Measurements from ENCODE around the gene APCS.

The APCS gene, protein sequence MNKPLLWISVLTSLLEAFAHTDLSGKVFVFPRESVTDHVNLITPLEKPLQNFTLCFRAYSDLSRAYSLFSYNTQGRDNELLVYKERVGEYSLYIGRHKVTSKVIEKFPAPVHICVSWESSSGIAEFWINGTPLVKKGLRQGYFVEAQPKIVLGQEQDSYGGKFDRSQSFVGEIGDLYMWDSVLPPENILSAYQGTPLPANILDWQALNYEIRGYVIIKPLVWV

DNA sequence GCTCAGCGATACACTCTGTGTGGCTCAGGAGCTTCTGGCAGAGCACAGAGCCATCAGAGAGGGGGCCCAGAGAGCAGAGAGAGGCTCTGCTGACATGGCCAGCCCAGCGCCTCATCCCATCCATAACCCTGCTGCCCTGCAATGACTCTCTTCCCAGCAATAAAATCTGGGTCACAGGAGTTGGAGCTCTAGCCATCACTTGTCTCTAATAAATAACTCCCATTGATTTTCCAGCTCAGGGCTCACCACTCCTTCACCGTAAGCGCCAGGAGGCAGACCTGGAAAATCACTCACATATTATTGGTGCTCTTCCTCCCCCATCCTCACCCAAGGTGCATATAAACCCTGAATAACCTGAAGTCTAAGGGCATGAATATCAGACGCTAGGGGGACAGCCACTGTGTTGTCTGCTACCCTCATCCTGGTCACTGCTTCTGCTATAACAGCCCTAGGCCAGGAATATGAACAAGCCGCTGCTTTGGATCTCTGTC is at the start of gene APCS:
Gene APCS (plus strand): TSS at position 366 of the 491 bp plus-strand sequence. CDS start 96 bp downstream, at position 462.
- DNase-seq, result no peak

- no peak for DNase-seq
These were observed 39.5 kb upstream of the APCS start for GRCh38 chr1:159548126-159548525.

GRCh38 chr1:159554261-159554660 is 33.4 kb upstream of the APCS start:
- DNase-seq, result no peak

DNA sequence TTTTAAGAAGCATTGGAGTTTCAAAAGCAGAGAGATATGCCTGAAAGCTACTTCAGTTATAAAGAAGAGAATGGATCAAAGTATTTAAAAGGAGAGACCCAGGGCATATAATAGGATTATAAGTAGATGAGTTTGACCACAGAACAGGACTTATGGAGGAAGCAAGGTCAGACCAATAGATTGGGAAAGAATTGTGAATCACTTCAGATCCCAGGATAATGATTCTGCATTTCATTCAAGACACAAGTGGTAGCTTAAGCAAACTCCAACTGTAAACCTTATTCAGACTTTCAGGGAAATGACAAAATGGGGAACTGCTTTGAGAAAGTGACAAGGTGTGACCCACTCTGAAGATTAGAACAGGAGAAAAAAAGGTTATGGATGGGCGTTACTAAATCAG is 32.9 kb upstream of the APCS start:
- DNase-seq, result no peak

DNA sequence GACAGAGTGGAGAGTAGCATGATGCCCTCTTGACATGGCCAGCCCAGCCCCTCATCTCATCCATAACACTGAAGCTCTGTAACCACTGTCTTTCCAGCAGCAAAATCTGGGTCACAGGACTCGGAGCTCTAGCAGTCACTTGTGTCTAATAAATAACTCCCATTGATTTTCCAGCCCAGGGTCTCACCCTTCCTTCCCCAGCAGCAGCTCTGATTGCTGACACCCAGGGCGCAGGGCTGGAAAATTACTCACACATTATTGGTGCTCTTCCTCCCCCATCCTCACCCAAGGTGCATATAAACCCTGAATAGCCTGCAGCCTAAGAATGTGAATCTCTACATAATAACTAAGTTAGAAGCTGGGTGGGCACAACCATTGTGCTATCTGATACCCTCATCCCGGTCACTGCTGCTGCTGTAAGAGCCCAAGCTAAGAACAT is 30.7 kb upstream of the APCS start:
- no peak for DNase-seq

- no peak for DNase-seq
These were observed 27.0 kb upstream of the APCS start for GRCh38 chr1:159560599-159560998.

- DNase-seq, result no peak
These were observed 26.1 kb upstream of the APCS start for GRCh38 chr1:159561497-159561896.

- DNase-seq, result no peak
These were observed 24.9 kb upstream of the APCS start for GRCh38 chr1:159562680-159563079.

- no peak for DNase-seq
These were observed 10.2 kb upstream of the APCS start for GRCh38 chr1:159577446-159577845.

GRCh38 chr1:159580340-159580739 is 7.3 kb upstream of the APCS start:
- DNase-seq, result no peak

DNA sequence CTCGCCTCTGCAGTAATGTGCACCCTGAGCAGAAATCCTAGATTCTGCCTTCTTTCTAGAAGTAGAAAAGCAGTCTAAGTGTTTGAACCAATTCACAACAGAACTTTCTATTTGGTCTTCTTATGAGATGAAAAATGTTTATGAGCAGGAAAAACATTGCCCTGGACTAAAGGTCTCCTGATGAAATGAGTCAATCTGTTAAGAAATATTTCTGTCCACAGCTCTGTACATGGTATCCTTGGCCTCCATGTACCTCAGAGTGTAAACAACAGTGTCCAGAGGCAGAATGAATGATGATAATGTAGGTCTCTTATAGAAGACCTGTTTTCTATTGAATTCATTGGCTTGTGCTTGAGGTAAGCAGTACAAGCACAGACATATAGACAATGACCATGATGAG is 6.2 kb upstream of the APCS start:
- DNase-seq, result no peak

DNA sequence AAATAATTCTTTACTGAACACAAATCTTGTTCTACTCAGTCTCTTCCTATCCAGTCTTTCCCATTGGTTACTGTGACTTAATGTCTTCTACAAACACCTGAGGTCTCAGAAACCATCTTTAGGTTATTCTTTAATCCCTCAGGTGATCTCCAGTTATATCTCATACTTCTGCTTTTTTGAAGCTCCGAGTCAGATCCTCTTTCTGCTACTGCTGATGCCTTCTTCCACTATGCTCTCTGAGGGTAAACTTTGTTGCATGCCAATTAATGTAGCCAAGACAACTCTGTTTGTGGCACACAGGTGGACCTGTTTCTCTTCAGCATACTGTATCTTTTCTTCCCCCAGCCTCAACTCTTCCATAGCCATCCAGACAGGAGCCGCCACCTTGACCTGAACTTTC is 3.1 kb upstream of the APCS start:
- DNase-seq, result no peak

GRCh38 chr1:159591981-159592380 is 4.4 kb downstream of the APCS start:
- no peak for DNase-seq

GRCh38 chr1:159594625-159595405 is 7.2 kb downstream of the APCS start:
- no peak for DNase-seq

DNA sequence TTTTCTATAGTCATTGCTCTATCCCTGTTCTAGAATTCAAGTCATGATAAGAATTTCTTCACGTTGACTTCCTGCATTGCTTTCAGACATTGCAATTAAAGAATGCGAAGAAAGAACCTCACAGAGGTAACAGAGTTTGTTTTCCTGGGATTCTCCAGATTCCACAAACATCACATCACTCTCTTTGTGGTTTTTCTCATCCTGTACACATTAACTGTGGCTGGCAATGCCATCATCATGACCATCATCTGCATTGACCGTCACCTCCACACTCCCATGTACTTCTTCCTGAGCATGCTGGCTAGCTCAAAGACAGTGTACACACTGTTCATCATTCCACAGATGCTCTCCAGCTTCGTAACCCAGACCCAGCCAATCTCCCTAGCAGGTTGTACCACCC is 10.6 kb downstream of the APCS start:
- DNase-seq, result no peak

GRCh38 chr1:159600894-159601293 is 13.3 kb downstream of the APCS start:
- no peak for DNase-seq

- no peak for DNase-seq
These were observed 14.9 kb downstream of the APCS start for GRCh38 chr1:159602501-159602999.

- DNase-seq, result no peak
These were observed 24.7 kb downstream of the APCS start for GRCh38 chr1:159612211-159612885.

DNA sequence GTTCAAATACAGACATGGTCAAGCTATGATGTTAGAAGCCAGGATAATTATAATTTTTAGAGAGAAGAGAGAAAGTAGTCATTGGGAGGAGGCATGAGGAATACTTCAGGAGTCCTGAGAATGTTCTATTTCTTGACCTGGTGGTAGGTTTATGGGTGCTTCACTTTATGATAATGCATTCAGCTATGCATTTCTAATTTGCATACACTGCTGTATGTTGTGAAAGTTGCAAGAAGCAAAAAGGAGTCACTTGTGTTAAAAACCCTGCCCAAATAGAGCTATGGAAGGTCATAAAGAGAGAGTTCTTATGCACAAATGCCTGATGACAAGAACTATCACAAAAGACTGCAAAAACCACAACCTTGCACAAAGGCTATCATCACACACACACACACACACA is 45.3 kb downstream of the APCS start:
- no peak for DNase-seq
